HG03139 (cell line): Measurements from ENCODE around the gene KCNJ18.
"Not testable (repeated sequence)": the region's sequence is repeated elsewhere in the genome, so short reads cannot be mapped to it uniquely, and the experiment has no call there.

ENCODE experiments used
- ATAC-seq: cut with Tn5 transposase; IDR thresholded peaks from one replicate; pipeline ENCODE4 v1.9.1; 2021; ENCODE audit not compliant: unreplicated experiment

KCNJ18 gene

DNA sequence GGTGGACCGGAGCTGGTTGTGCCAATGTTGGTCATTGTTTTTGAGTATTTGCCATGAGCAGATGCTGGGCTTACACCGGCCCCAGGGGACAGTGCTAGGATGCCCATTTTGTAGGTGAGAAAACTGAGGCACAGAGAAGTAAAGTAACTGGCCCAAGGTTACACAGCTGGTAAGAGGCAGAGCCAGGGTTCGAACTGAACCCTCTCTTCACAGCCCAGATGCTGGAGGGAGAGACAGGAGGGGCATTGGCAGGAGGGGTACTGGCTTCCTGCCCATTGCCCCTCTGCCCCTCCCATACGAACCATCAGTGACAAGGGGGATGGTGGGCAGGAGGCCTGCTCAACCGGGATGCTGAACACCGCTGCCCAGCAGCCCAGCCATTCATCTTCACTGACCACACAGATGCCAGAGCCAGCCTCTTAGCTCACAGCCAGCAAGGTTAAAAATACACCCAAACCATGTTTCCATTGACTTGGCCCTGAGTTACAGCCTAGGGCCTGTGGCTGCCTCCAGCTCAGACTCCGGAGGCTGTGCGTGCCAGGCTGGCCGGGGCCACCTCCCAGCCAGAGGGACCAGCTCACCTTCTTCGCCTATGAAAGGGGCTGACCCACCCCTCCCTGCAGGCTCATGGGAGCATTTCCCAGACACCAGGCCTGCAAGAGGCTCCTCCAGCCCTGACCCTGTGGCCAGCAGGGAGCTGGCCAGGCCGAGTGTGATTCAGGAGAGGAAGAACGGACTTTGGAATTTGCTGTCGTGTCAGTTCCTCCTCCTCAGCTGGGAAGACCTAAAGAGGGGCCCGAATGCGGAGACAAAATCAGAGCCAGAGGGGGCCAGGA is 57.6 kb downstream of the KCNJ18 start:
- ATAC-seq = not testable (repeated sequence)

DNA sequence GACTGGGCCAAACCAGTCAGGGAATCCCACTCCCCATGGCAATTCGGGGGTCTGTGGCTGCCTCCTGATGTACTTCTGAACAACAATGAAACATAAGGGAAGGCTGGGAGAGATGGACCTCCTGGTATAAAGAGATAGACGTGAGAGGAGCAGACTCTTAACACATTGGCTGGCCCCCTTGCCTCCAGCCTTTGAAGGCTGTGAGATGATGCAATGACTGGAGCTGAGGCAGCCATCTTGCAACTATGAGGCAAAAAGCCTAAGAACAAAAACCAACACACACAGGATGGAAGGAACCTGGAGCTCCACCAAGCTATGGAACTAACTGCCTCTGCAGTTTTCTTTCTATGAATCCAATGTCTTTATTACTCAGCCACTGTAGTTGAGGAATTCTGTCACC is 58.8 kb downstream of the KCNJ18 start:
- ATAC-seq = not testable (repeated sequence)
